AG08396 (cell line): ENCODE results near the gene ARHGAP32.
"Not testable (repeated sequence)": the region's sequence is repeated elsewhere in the genome, so short reads cannot be mapped to it uniquely, and the experiment has no call there.

ENCODE experiments used
- DNase-seq: peaks from one replicate; pipeline ENCODE4 v3.0.0; 2012; ENCODE audit warnings: low spot score, mixed read lengths

The ARHGAP32 gene

GRCh38 chr11:129034001-129034400, 158.1 kb downstream of the ARHGAP32 start:
- no peak for DNase-seq

GRCh38 chr11:129023968-129024676, 168.0 kb downstream of the ARHGAP32 start:
- peak; percentile 3 for DNase-seq

- DNase-seq: no peak
These were observed 170.8 kb downstream of the ARHGAP32 start for GRCh38 chr11:129021295-129021694.

- no peak for DNase-seq
These were observed 173.1 kb downstream of the ARHGAP32 start for GRCh38 chr11:129018991-129019390.

- no peak for DNase-seq
These were observed 174.0 kb downstream of the ARHGAP32 start for GRCh38 chr11:129018126-129018525.

- DNase-seq: no peak
These were observed 178.2 kb downstream of the ARHGAP32 start for GRCh38 chr11:129013737-129014475.

GRCh38 chr11:129012880-129013279, 179.2 kb downstream of the ARHGAP32 start:
- DNase-seq: no peak

- DNase-seq: no peak
These were observed 186.0 kb downstream of the ARHGAP32 start for GRCh38 chr11:129006161-129006560.

GRCh38 chr11:128999165-128999564, 193.0 kb downstream of the ARHGAP32 start:
- not testable (repeated sequence) for DNase-seq

GRCh38 chr11:128988242-128988970, 203.7 kb downstream of the ARHGAP32 start:
- DNase-seq: no peak

- DNase-seq: no peak
These were observed 206.2 kb downstream of the ARHGAP32 start for GRCh38 chr11:128985880-128986279.

- no peak for DNase-seq
These were observed 209.1 kb downstream of the ARHGAP32 start for GRCh38 chr11:128983023-128983422.

- DNase-seq: no peak
These were observed 210.9 kb downstream of the ARHGAP32 start for GRCh38 chr11:128981254-128981653.

- no peak for DNase-seq
These were observed 221.4 kb downstream of the ARHGAP32 start for GRCh38 chr11:128970598-128971190.

GRCh38 chr11:128968916-128969315, 223.2 kb downstream of the ARHGAP32 start:
- DNase-seq: no peak

- no peak for DNase-seq
These were observed 224.5 kb downstream of the ARHGAP32 start for GRCh38 chr11:128967578-128967977.

- DNase-seq: no peak
These were observed 226.6 kb downstream of the ARHGAP32 start for GRCh38 chr11:128965485-128965884.

GRCh38 chr11:128964463-128964930, 227.6 kb downstream of the ARHGAP32 start:
- DNase-seq: no peak

GRCh38 chr11:128963744-128964325, 228.3 kb downstream of the ARHGAP32 start:
- no peak for DNase-seq

- no peak for DNase-seq
These were observed 229.2 kb downstream of the ARHGAP32 start for GRCh38 chr11:128962896-128963295.

- no peak for DNase-seq
These were observed 230.5 kb downstream of the ARHGAP32 start for GRCh38 chr11:128961645-128962044.

GRCh38 chr11:128957202-128957482, 235.0 kb downstream of the ARHGAP32 start:
- no peak for DNase-seq
